ENCODE results near the gene GPM6B.
A peak's percentile ranks its signal among the peaks of the same experiment; 100 is the strongest.

The GPM6B gene

GRCh38 chrX:13816643-13817627, at the start of gene GPM6B:
Gene GPM6B (minus strand): TSS chrX:13817093. CDS start chrX:13816904, 189 bp downstream.
- 0 out of 2 replicates have a peak within 1 kb of the TSS, but pooled peaks have one; percentile 20 for H3K9ac ChIP-seq (ENCODE audit: low read depth, low read length)
- H3K36me3 ChIP-seq (ENCODE audit: insufficient read depth, low read length) = no peaks in the 10 kb centered on the region
- no peaks in the 10 kb centered on the region; the same call in 1 of the 2 replicates for H3K4me1 ChIP-seq (ENCODE audit: insufficient read depth, low read length)
- H3K9me3 ChIP-seq (ENCODE audit: control insufficient read depth, insufficient read depth, low read length) = no peaks in the 10 kb centered on the region

GRCh38 chrX:13864264-13864663, 47.4 kb upstream of the GPM6B start:
- Histone ChIP-seq H3K9me3 (ENCODE audit: control insufficient read depth, insufficient read depth, low read length) (no peaks in the 10 kb centered on the region), H3K4me1 (ENCODE audit: insufficient read depth, low read length) (no peaks in the 10 kb centered on the region), H3K36me3 (ENCODE audit: insufficient read depth, low read length) (no peaks in the 10 kb centered on the region), H3K9ac (ENCODE audit: low read depth, low read length) (no peak overlapping the region)

- Histone ChIP-seq H3K4me1 (ENCODE audit: insufficient read depth, low read length) (no peaks in the 10 kb centered on the region), H3K9me3 (ENCODE audit: control insufficient read depth, insufficient read depth, low read length) (no peaks in the 10 kb centered on the region), H3K36me3 (ENCODE audit: insufficient read depth, low read length) (no peaks in the 10 kb centered on the region), H3K9ac (ENCODE audit: low read depth, low read length) (no peak overlapping the region)
Observed at GRCh38 chrX:13863324-13863723, 46.4 kb upstream of the GPM6B start.

GRCh38 chrX:13859724-13860123, 42.8 kb upstream of the GPM6B start:
- H3K9ac ChIP-seq (ENCODE audit: low read depth, low read length) = no peak overlapping the region
- H3K36me3 ChIP-seq (ENCODE audit: insufficient read depth, low read length) = no peaks in the 10 kb centered on the region
- H3K4me1 ChIP-seq (ENCODE audit: insufficient read depth, low read length) = peaks cover 8% of the 10 kb centered on the region; the same call in 1 of the 2 replicates
- H3K9me3 ChIP-seq (ENCODE audit: control insufficient read depth, insufficient read depth, low read length) = no peaks in the 10 kb centered on the region

- Histone ChIP-seq H3K9ac (ENCODE audit: low read depth, low read length) (no peak overlapping the region), H3K36me3 (ENCODE audit: insufficient read depth, low read length) (no peaks in the 10 kb centered on the region), H3K9me3 (ENCODE audit: control insufficient read depth, insufficient read depth, low read length) (no peaks in the 10 kb centered on the region), H3K4me1 (ENCODE audit: insufficient read depth, low read length) (peaks cover 8% of the 10 kb centered on the region; the same call in 1 of the 2 replicates)
Observed at GRCh38 chrX:13857804-13858203, 40.9 kb upstream of the GPM6B start.

GRCh38 chrX:13855689-13856450, 39.0 kb upstream of the GPM6B start:
- Histone ChIP-seq H3K9me3 (ENCODE audit: control insufficient read depth, insufficient read depth, low read length) (no peaks in the 10 kb centered on the region), H3K9ac (ENCODE audit: low read depth, low read length) (no peak overlapping the region), H3K36me3 (ENCODE audit: insufficient read depth, low read length) (no peaks in the 10 kb centered on the region), H3K4me1 (ENCODE audit: insufficient read depth, low read length) (peaks cover 8% of the 10 kb centered on the region; the same call in 1 of the 2 replicates)

GRCh38 chrX:13854003-13854402, 37.1 kb upstream of the GPM6B start:
- Histone ChIP-seq H3K36me3 (ENCODE audit: insufficient read depth, low read length) (no peaks in the 10 kb centered on the region), H3K4me1 (ENCODE audit: insufficient read depth, low read length) (peaks cover 8% of the 10 kb centered on the region; the same call in 1 of the 2 replicates), H3K9me3 (ENCODE audit: control insufficient read depth, insufficient read depth, low read length) (peaks cover 3% of the 10 kb centered on the region; the same call in 1 of the 2 replicates), H3K9ac (ENCODE audit: low read depth, low read length) (no peak overlapping the region)

- no peaks in the 10 kb centered on the region for H3K36me3 ChIP-seq (ENCODE audit: insufficient read depth, low read length)
- H3K9me3 ChIP-seq (ENCODE audit: control insufficient read depth, insufficient read depth, low read length) = peaks cover 3% of the 10 kb centered on the region; the same call in 1 of the 2 replicates
- no peak overlapping the region for H3K9ac ChIP-seq (ENCODE audit: low read depth, low read length)
- peaks cover 8% of the 10 kb centered on the region; the same call in 1 of the 2 replicates for H3K4me1 ChIP-seq (ENCODE audit: insufficient read depth, low read length)
Observed at GRCh38 chrX:13852001-13852695, 35.3 kb upstream of the GPM6B start.

GRCh38 chrX:13845721-13846378, 29.0 kb upstream of the GPM6B start:
- H3K4me1 ChIP-seq (ENCODE audit: insufficient read depth, low read length) = no peaks in the 10 kb centered on the region
- H3K9me3 ChIP-seq (ENCODE audit: control insufficient read depth, insufficient read depth, low read length) = peaks cover 3% of the 10 kb centered on the region; the same call in 1 of the 2 replicates
- H3K36me3 ChIP-seq (ENCODE audit: insufficient read depth, low read length) = no peaks in the 10 kb centered on the region
- no peak overlapping the region for H3K9ac ChIP-seq (ENCODE audit: low read depth, low read length)

GRCh38 chrX:13843150-13843721, 26.3 kb upstream of the GPM6B start:
- Histone ChIP-seq H3K4me1 (ENCODE audit: insufficient read depth, low read length) (peaks cover under 1% of the 10 kb centered on the region; the same call in 1 of the 2 replicates), H3K9me3 (ENCODE audit: control insufficient read depth, insufficient read depth, low read length) (no peaks in the 10 kb centered on the region), H3K36me3 (ENCODE audit: insufficient read depth, low read length) (no peaks in the 10 kb centered on the region), H3K9ac (ENCODE audit: low read depth, low read length) (no peak overlapping the region)

GRCh38 chrX:13840121-13840520, 23.2 kb upstream of the GPM6B start:
- H3K36me3 ChIP-seq (ENCODE audit: insufficient read depth, low read length) = no peaks in the 10 kb centered on the region
- H3K4me1 ChIP-seq (ENCODE audit: insufficient read depth, low read length) = peaks cover 22% of the 10 kb centered on the region
- no peak overlapping the region for H3K9ac ChIP-seq (ENCODE audit: low read depth, low read length)
- H3K9me3 ChIP-seq (ENCODE audit: control insufficient read depth, insufficient read depth, low read length) = no peaks in the 10 kb centered on the region

GRCh38 chrX:13837290-13837745, 20.4 kb upstream of the GPM6B start:
- Histone ChIP-seq H3K36me3 (ENCODE audit: insufficient read depth, low read length) (no peaks in the 10 kb centered on the region), H3K9me3 (ENCODE audit: control insufficient read depth, insufficient read depth, low read length) (no peaks in the 10 kb centered on the region), H3K4me1 (ENCODE audit: insufficient read depth, low read length) (peaks cover 22% of the 10 kb centered on the region), H3K9ac (ENCODE audit: low read depth, low read length) (peak overlapping the region; percentile 53; the same call in 1 of the 2 replicates)

GRCh38 chrX:13836575-13836974, 19.7 kb upstream of the GPM6B start:
- H3K36me3 ChIP-seq (ENCODE audit: insufficient read depth, low read length) = no peaks in the 10 kb centered on the region
- no peak overlapping the region for H3K9ac ChIP-seq (ENCODE audit: low read depth, low read length)
- no peaks in the 10 kb centered on the region for H3K9me3 ChIP-seq (ENCODE audit: control insufficient read depth, insufficient read depth, low read length)
- peaks cover 22% of the 10 kb centered on the region for H3K4me1 ChIP-seq (ENCODE audit: insufficient read depth, low read length)
